Brain microvascular endothelial cell (primary cell): Measurements from ENCODE around the gene GNE.

Source experiments
- DNase-seq: peaks from one replicate; pipeline ENCODE4 v3.0.0-alpha.2; 2020
- H3K27ac ChIP-seq: fragments of 250-450 bp; sonication (Bioruptor Pico); 2 replicates; pipeline ENCODE4 v1.5.1; 2020; ENCODE audit warnings: mild to moderate bottlenecking, moderate library complexity
- H3K27me3 ChIP-seq: fragments of 250-450 bp; sonication (Bioruptor Pico); replicated peaks from 2 replicates; pipeline ENCODE4 v1.5.1; 2020; ENCODE audit warnings: mild to moderate bottlenecking
- H3K36me3 ChIP-seq: fragments of 250-450 bp; sonication (Bioruptor Pico); replicated peaks from 2 replicates; pipeline ENCODE4 v1.5.1; 2020; ENCODE audit warnings: mild to moderate bottlenecking
- H3K4me3 ChIP-seq: 2 replicates; pipeline ENCODE4 v1.5.1; 2011; ENCODE audit warnings: low read depth, mild to moderate bottlenecking, control low read depth, low read length, moderate library complexity
- in situ Hi-C: cut with HindIII; loops from 2 replicates; pipeline ENCODE4 v1.10.0; 2017; ENCODE audit warnings: low sequenced_read_pairs, low pct_ligation_motif_present
- TF ChIP-seq, protein P1 (sequence below): IDR thresholded peaks from 2 replicates; pipeline ENCODE4 v1.5.1; 2011; ENCODE audit warnings: low read depth, mild to moderate bottlenecking, moderate library complexity, low read length, control low read depth, inconsistent platforms; ENCODE audit errors: missing control alignments

Gene GNE

DNA sequence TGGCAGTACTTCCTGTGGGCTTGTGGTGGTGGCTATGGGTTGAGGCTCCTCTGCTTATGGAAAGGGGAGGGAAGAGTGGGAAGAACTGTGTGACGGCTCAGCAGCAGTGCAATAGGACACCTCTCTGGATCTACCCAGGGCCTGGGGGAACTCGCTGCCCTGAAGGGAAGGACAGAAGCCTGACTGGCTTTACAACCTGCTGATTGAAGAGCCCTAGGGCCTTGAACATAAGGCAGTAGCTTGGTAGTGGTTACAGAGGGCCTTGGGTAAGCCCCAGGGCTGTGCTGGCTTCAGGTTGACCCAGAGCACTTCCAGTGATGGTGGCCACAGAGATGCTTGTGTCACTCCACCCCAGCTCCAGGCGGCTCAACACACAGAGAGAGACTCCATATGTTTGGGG, 83.5 kb downstream of the GNE start:
- DNase-seq: no peak
- in situ Hi-C loops: no loop called here
- no peak overlapping the region for H3K4me3 ChIP-seq
- H3K27me3 ChIP-seq: no peaks in the 10 kb centered on the region
- H3K36me3 ChIP-seq: no peaks in the 10 kb centered on the region
- TF ChIP-seq, protein P1, sequence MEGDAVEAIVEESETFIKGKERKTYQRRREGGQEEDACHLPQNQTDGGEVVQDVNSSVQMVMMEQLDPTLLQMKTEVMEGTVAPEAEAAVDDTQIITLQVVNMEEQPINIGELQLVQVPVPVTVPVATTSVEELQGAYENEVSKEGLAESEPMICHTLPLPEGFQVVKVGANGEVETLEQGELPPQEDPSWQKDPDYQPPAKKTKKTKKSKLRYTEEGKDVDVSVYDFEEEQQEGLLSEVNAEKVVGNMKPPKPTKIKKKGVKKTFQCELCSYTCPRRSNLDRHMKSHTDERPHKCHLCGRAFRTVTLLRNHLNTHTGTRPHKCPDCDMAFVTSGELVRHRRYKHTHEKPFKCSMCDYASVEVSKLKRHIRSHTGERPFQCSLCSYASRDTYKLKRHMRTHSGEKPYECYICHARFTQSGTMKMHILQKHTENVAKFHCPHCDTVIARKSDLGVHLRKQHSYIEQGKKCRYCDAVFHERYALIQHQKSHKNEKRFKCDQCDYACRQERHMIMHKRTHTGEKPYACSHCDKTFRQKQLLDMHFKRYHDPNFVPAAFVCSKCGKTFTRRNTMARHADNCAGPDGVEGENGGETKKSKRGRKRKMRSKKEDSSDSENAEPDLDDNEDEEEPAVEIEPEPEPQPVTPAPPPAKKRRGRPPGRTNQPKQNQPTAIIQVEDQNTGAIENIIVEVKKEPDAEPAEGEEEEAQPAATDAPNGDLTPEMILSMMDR: no peak
- no peak overlapping the region for H3K27ac ChIP-seq

- DNase-seq: no peak
- H3K27me3 ChIP-seq: no peaks in the 10 kb centered on the region
- no peak overlapping the region for H3K4me3 ChIP-seq
- in situ Hi-C loops: no loop called here
- H3K36me3 ChIP-seq: no peaks in the 10 kb centered on the region
- no peak overlapping the region for H3K27ac ChIP-seq
- TF ChIP-seq, protein P1: no peak
Measured at GRCh38 chr9:36174271-36174670, 84.0 kb downstream of the GNE start.

GRCh38 chr9:36173861-36174260, 84.4 kb downstream of the GNE start:
- H3K27ac ChIP-seq: no peak overlapping the region
- no peak for DNase-seq
- H3K4me3 ChIP-seq: no peak overlapping the region
- H3K36me3 ChIP-seq: no peaks in the 10 kb centered on the region
- in situ Hi-C loops: no loop called here
- TF ChIP-seq, protein P1: no peak
- no peaks in the 10 kb centered on the region for H3K27me3 ChIP-seq

DNA sequence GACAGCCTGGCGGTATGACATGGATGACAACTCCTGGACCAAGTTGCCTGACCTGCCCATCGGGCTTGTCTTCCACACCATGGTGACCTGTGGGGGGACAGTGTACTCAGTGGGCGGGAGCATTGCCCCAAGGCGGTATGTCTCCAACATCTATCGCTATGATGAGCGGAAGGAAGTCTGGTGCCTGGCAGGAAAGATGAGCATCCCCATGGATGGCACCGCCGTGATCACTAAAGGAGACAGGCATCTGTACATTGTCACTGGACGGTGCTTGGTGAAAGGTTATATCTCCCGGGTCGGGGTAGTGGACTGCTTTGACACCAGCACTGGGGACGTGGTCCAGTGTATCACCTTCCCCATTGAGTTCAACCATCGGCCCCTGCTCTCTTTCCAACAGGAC, 87.7 kb downstream of the GNE start:
- DNase-seq: no peak
- Histone ChIP-seq H3K36me3 (no peaks in the 10 kb centered on the region), H3K27ac (no peak overlapping the region), H3K4me3 (no peak overlapping the region), H3K27me3 (no peaks in the 10 kb centered on the region)
- TF ChIP-seq, protein P1: no peak
- in situ Hi-C loops: no loop called here

DNA sequence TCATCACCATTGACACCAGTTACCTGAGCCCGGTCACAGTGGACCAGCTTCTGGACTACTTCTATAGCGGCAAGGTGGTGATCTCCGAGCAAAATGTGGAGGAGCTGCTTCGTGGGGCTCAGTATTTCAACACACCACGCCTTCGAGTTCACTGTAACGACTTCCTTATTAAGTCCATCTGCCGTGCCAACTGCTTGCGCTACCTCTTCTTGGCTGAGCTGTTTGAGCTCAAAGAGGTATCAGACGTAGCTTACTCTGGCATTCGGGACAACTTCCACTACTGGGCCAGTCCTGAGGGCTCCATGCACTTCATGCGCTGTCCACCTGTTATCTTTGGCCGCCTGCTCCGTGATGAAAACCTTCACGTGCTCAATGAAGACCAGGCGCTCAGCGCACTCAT, 88.5 kb downstream of the GNE start:
- TF ChIP-seq, protein P1: no peak
- Histone ChIP-seq H3K4me3 (no peak overlapping the region), H3K27ac (no peak overlapping the region), H3K27me3 (no peaks in the 10 kb centered on the region), H3K36me3 (no peaks in the 10 kb centered on the region)
- in situ Hi-C loops: no loop called here
- DNase-seq: no peak

- DNase-seq: no peak
- in situ Hi-C loops: no loop called here
- H3K27ac ChIP-seq: no peak within 1 kb of the TSS
- H3K27me3 ChIP-seq: no peaks in the 10 kb centered on the region
- no peak within 1 kb of the TSS for H3K4me3 ChIP-seq
- TF ChIP-seq, protein P1: no peak
- no peaks in the 10 kb centered on the region for H3K36me3 ChIP-seq
Measured at GRCh38 chr9:36169166-36169565, 89.1 kb downstream of the GNE start, which contains the start of gene CCIN. CCIN (plus strand) TSS chr9:36169388; CDS start chr9:36169503, 115 bp downstream.
